Measurements from ENCODE around the gene DYRK3. TPM values are rescaled to one million over a fixed set of nuclear protein-coding genes. Genes with fewer than 3 reads are reported as not detected.

Gene DYRK3
- total and polyA plus RNA-seq, 8 donors, result 6.1 to 11.8 (median 8.3) TPM

DNA sequence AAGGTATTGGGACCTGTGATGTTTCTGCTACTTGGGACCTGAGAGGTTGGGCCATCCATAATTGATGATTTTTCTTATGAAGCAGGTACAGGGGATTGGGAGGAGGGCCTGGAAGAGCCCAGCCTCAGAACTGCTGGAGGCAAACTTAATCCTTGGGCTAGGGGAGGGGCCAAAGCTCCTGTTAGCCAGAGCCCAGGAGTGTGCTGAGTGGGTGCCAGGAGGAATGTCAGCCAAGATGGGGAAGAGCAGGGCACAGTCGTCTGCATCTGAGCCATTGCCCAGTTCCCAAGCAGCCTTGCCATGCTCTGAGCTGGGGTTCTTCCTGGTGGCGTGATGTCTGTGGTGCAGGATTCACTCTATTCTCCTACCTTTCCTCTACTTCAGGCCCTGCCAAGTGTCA lies 55.2 kb downstream of the DYRK3 start:
- TF ChIP-seq, protein P1, sequence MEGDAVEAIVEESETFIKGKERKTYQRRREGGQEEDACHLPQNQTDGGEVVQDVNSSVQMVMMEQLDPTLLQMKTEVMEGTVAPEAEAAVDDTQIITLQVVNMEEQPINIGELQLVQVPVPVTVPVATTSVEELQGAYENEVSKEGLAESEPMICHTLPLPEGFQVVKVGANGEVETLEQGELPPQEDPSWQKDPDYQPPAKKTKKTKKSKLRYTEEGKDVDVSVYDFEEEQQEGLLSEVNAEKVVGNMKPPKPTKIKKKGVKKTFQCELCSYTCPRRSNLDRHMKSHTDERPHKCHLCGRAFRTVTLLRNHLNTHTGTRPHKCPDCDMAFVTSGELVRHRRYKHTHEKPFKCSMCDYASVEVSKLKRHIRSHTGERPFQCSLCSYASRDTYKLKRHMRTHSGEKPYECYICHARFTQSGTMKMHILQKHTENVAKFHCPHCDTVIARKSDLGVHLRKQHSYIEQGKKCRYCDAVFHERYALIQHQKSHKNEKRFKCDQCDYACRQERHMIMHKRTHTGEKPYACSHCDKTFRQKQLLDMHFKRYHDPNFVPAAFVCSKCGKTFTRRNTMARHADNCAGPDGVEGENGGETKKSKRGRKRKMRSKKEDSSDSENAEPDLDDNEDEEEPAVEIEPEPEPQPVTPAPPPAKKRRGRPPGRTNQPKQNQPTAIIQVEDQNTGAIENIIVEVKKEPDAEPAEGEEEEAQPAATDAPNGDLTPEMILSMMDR (IDR thresholded peaks at IDR 0.05), result no peak
- ATAC-seq (no peak), DNase-seq (no peak)
- H3K4me3 ChIP-seq, result no peak overlapping the region
- H3K27me3 ChIP-seq, result no peaks in the 10 kb centered on the region
- no peaks in the 10 kb centered on the region for H3K9me3 ChIP-seq
- H3K27ac ChIP-seq, result no peak overlapping the region
- H3K36me3 ChIP-seq, result peaks cover 0 to 10% of the 10 kb centered on the region in 2 donors
- peaks cover 53 to 90% of the 10 kb centered on the region in 2 donors for H3K4me1 ChIP-seq
- intact Hi-C loops (cut with DNase I), result no loop called here

DNA sequence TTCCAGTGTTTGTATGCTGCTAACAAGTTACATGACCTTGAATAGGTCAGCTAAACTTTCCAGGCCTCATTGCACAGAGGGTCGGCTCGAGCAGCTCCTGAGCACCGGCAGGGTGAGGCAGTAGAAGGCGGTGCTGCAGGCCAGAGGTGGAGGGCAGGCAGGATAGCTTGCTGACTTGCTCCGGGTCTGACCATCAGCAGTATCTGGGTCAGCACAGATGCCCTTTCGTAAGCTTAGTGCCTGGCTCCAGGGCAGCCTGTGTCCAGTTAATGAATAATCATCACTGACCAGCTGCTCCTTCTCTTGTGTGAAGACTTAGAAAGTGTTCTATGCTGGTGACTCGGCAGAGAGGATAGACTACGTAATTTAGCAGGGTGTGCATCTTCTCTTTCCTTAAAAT lies 56.3 kb downstream of the DYRK3 start:
- Histone ChIP-seq H3K4me1 (peaks cover 56 to 99% of the 10 kb centered on the region in 2 donors), H3K4me3 (no peak overlapping the region), H3K9me3 (no peaks in the 10 kb centered on the region), H3K27ac (peak overlapping the region in 1 of 2 donors; percentile 20), H3K36me3 (peaks cover 0 to 10% of the 10 kb centered on the region in 2 donors), H3K27me3 (no peaks in the 10 kb centered on the region)
- intact Hi-C loops (cut with DNase I), result no loop called here
- DNase-seq (no peak), ATAC-seq (no peak)
- TF ChIP-seq, protein P1 (IDR thresholded peaks at IDR 0.05), result no peak

DNA sequence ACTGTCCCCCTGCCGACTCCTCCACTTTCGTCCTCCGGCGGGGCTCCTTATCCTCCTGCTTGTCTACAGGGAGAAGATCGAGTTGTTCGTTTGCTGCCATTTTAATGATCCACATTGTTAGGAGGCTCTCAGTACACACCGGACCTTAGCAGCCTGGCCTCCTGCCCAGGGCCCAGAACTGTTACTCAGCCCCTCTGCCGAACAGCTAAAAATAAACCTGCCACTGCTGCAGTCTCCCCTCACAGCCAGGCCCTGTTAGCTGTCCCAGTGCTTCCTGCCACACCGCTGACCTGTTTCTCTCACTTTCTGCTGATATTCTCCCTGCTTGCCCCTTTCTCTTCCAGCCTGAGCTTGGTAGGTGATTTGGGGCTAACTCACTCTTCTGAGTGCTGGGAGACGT lies 57.7 kb downstream of the DYRK3 start:
- ATAC-seq (peak; percentile 72), DNase-seq (peak in 1 of 4 donors; percentile 76)
- intact Hi-C loops (cut with DNase I), result no loop called here
- no peaks in the 10 kb centered on the region for H3K9me3 ChIP-seq
- TF ChIP-seq, protein P1 (IDR thresholded peaks at IDR 0.05), result no peak
- H3K4me3 ChIP-seq, result no peak overlapping the region
- H3K36me3 ChIP-seq, result peaks cover 0 to 10% of the 10 kb centered on the region in 2 donors
- no peaks in the 10 kb centered on the region for H3K27me3 ChIP-seq
- peaks cover 47 to 99% of the 10 kb centered on the region in 2 donors for H3K4me1 ChIP-seq
- peak overlapping the region; percentile 8 to 20 for H3K27ac ChIP-seq

DNA sequence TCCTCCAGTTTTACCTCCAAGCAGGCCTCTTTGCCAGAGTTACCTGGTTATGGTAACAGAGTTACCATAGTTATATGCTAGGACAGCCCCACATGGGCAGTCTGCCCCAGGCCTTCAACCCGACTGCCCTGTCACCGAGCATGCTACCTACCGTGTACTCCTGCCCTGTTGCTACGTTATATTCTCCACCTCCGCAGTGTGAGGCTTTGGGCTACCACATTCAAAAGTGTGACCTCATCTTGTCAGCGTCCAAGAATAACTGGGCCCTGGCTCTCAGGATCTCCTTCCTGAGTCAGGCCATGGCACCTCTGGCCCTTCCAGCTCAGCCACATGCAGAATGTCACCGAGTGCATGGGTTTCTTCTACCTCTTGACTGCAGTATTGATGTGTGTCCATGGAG lies 58.3 kb downstream of the DYRK3 start:
- no peaks in the 10 kb centered on the region for H3K9me3 ChIP-seq
- DNase-seq (no peak), ATAC-seq (peak; percentile 22)
- no peaks in the 10 kb centered on the region for H3K27me3 ChIP-seq
- TF ChIP-seq, protein P1 (IDR thresholded peaks at IDR 0.05), result no peak
- peaks cover 0 to 10% of the 10 kb centered on the region in 2 donors for H3K36me3 ChIP-seq
- H3K4me1 ChIP-seq, result peaks cover 41 to 99% of the 10 kb centered on the region in 2 donors
- H3K4me3 ChIP-seq, result no peak overlapping the region
- peak overlapping the region; percentile 8 to 20 for H3K27ac ChIP-seq
- intact Hi-C loops (cut with DNase I), result no loop called here

DNA sequence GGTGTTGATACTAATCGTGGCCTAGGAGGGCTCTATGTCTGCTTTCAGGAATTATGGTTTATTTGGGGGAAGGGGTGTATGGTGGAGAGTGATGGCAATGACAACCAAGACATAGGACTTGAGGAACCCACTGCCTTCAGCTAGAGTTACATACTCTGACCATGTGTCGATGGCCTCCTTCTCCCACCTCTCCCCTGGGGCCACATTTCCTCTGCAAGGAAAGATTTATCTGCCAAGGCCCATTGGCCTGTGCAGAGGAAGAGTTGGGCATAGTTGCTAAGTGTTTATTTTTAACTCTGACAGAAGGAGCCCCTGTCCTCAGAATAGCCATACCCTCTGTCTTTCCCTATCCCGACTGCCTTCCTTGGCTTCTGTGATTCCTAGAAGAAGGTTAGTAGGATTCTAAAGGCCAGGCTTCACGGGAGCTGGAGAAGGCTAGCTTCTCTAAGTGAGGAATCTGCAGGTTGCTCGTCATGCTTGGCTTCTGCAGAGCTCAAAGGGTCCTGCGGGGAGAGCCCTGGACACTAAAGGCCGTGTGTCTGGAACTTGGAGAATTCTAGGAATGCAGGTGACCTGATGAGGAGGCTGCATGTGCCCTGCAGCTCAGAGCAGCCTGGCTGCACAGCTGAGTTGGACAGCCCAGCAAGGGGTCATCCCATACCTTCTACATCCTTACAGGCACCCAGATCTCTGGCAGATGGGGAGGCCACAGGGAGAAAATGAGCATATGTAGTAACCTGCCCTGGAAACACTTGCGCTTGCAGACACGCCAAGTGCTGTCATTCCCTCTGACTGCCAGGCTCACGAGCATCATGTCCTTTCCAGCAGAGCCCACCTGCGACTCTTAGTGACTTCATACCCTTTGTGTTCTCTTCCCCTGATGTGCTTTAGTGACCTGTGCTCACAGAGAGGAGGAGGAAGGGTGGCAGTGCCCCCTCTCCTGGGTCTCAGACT lies 59.1 kb downstream of the DYRK3 start:
- no peak for DNase-seq
- ATAC-seq, result peak; percentile 24
- no peaks in the 10 kb centered on the region for H3K27me3 ChIP-seq
- TF ChIP-seq, protein P1 (IDR thresholded peaks at IDR 0.05), result no peak
- H3K4me1 ChIP-seq, result peaks cover 36 to 99% of the 10 kb centered on the region in 2 donors
- H3K4me3 ChIP-seq, result no peak overlapping the region
- H3K27ac ChIP-seq, result no peak overlapping the region
- no peaks in the 10 kb centered on the region for H3K9me3 ChIP-seq
- peaks cover 0 to 10% of the 10 kb centered on the region in 2 donors for H3K36me3 ChIP-seq
- intact Hi-C loops (cut with DNase I), result no loop called here
